CD14-positive monocyte (primary cell): ENCODE data around the gene ANAPC4. TPM values are rescaled to one million over a fixed set of nuclear protein-coding genes. Genes with fewer than 3 reads are reported as not detected.

ENCODE experiments used
- DNase-seq, 3 donors: peaks; one replicate each; pipeline ENCODE4 v3.0.0-alpha.2; 2011 to 2022
- H2AFZ ChIP-seq: 2 replicates; pipeline ENCODE4 v1.6.0; 2012; ENCODE audit warnings: mild to moderate bottlenecking, low read depth, low read length, inconsistent platforms; ENCODE audit not compliant: insufficient read depth, poor library complexity, severe bottlenecking
- H3K27ac ChIP-seq, 2 donors: 1 replicate in 1 of 2; 2 replicates in 1 of 2; pipeline ENCODE4 v1.5.1; 2012 to 2013; ENCODE audit warnings: low read length in 2 of 2, control low read depth in 1 of 2, inconsistent platforms in 1 of 2, low read depth in 1 of 2, mild to moderate bottlenecking in 1 of 2
- H3K27me3 ChIP-seq, 2 donors: one replicate each; pipeline versions ENCODE4 v1.6.0 to v1.6.1; 2011 to 2013; ENCODE audit warnings: low read length in 2 of 2; ENCODE audit not compliant: control insufficient read depth in 2 of 2, insufficient read depth in 2 of 2
- H3K36me3 ChIP-seq, 2 donors: replicated peaks in 1 of 2; 1 replicate in 1 of 2; 2 replicates in 1 of 2; pipeline versions ENCODE4 v1.5.1 to v1.6.1; 2012 to 2013; ENCODE audit warnings: low read length in 2 of 2, control low read depth in 1 of 2, inconsistent platforms in 1 of 2, mild to moderate bottlenecking in 1 of 2; ENCODE audit not compliant: insufficient read depth in 2 of 2, control insufficient read depth in 1 of 2
- H3K4me1 ChIP-seq, 2 donors: 1 replicate in 1 of 2; 2 replicates in 1 of 2; pipeline versions ENCODE4 v1.5.1 to v1.6.1; 2012 to 2013; ENCODE audit warnings: low read length in 2 of 2, control low read depth in 1 of 2, inconsistent platforms in 1 of 2, mild to moderate bottlenecking in 1 of 2, moderate library complexity in 1 of 2; ENCODE audit not compliant: insufficient read depth in 2 of 2, control insufficient read depth in 1 of 2
- H3K4me2 ChIP-seq: replicated peaks from 2 replicates; pipeline ENCODE3; 2012; ENCODE audit warnings: low read length, moderate library complexity, mild to moderate bottlenecking; ENCODE audit not compliant: poor library complexity, severe bottlenecking; ENCODE audit errors: extremely low read depth
- H3K4me3 ChIP-seq, 3 experiments: fragments of 200-600 bp in 1 of 3; sonication (generic) in 1 of 3; replicated peaks in 1 of 3; 1 replicate in 2 of 3; 2 replicates in 1 of 3; pipeline ENCODE4 v1.5.1; 2011 to 2013; ENCODE audit warnings: low read length in 3 of 3, mild to moderate bottlenecking in 3 of 3, control low read depth in 2 of 3, low read depth in 2 of 3, inconsistent platforms in 1 of 3, moderate library complexity in 1 of 3
- H3K79me2 ChIP-seq: 2 replicates; pipeline ENCODE4 v1.6.0; 2012; ENCODE audit warnings: mild to moderate bottlenecking, control low read depth, inconsistent platforms, low read length, moderate library complexity; ENCODE audit not compliant: insufficient read depth
- H3K9ac ChIP-seq: 2 replicates; pipeline ENCODE4 v1.6.0; 2017; ENCODE audit warnings: low read length, mild to moderate bottlenecking; ENCODE audit not compliant: insufficient read depth, poor library complexity, severe bottlenecking
- H3K9me3 ChIP-seq, 2 donors: replicated peaks in 1 of 2; 1 replicate in 1 of 2; 2 replicates in 1 of 2; pipeline versions ENCODE4 v1.5.1 to v1.6.1; 2012 to 2013; ENCODE audit warnings: low read length in 2 of 2, control low read depth in 1 of 2; ENCODE audit not compliant: control insufficient read depth in 1 of 2, insufficient read depth in 1 of 2
- H4K20me1 ChIP-seq: 2 replicates; pipeline ENCODE4 v1.6.0; 2012; ENCODE audit warnings: mild to moderate bottlenecking, low read length, control low read depth, moderate library complexity; ENCODE audit not compliant: insufficient read depth
- H3K27ac Mint-ChIP-seq, 7 donors: one replicate each; pipeline ENCODE4 v1.8.0; 2020; ENCODE audit warnings: mild to moderate bottlenecking in 7 of 7, mixed read lengths in 7 of 7, moderate library complexity in 6 of 7, inconsistent platforms in 2 of 7
- H3K27me3 Mint-ChIP-seq, 3 donors: one replicate each; pipeline ENCODE4 v1.8.0; 2021 to 2022; ENCODE audit warnings: low read depth in 3 of 3, mild to moderate bottlenecking in 3 of 3, mixed read lengths in 3 of 3, moderate library complexity in 3 of 3, inconsistent platforms in 1 of 3
- H3K36me3 Mint-ChIP-seq, 2 donors: one replicate each; pipeline ENCODE4 v1.8.0; 2020; ENCODE audit warnings: mixed read lengths in 2 of 2, inconsistent platforms in 1 of 2, mild to moderate bottlenecking in 1 of 2
- H3K4me1 Mint-ChIP-seq: one replicate; pipeline ENCODE4 v1.8.0; 2020; ENCODE audit warnings: mild to moderate bottlenecking, mixed read lengths
- H3K4me3 Mint-ChIP-seq, 2 donors: one replicate each; pipeline ENCODE4 v1.8.0; 2020; ENCODE audit warnings: mild to moderate bottlenecking in 2 of 2, mixed read lengths in 2 of 2, moderate library complexity in 1 of 2
- H3K9me3 Mint-ChIP-seq, 7 donors: one replicate each; pipeline ENCODE4 v1.8.0; 2020 to 2022; ENCODE audit warnings: mixed read lengths in 7 of 7, mild to moderate bottlenecking in 6 of 7, moderate library complexity in 6 of 7, inconsistent platforms in 2 of 7
- CTCF ChIP-seq: fragments of 200-600 bp; IDR thresholded peaks from one replicate; pipeline ENCODE4 v1.8.0; 2022; ENCODE audit warnings: antibody characterized with exemption, mild to moderate bottlenecking
- WGBS: methylation state at CpG from one replicate; pipeline ENCODE4 v1.1.5; 2013; ENCODE audit warnings: missing lambda C conversion rate; ENCODE audit not compliant: insufficient coverage; 5-methylcytosine and 5-hydroxymethylcytosine counted together
- intact Hi-C, 2 donors: fragments of 100-400 bp; cut with micrococcal nuclease; formaldehyde crosslinking; loops; one replicate each; pipeline versions ENCODE4 v1.15.0 to v1.15.1; 2023
- polyA plus RNA-seq, 3 donors: library from polyadenylated mRNA; depleted of rRNA in 1 of 3; unstranded in 2 of 3; stranded (reverse) in 1 of 3; fragments of 300-500 nt in 2 of 3; fragments of >200 nt in 1 of 3; fragmentation: Illumina TruSeq in 2 of 3; gene quantifications; 1 replicate in 2 of 3; 2 replicates in 1 of 3; pipeline ENCODE4 v1.2.3, GENCODE V29; 2012 to 2021

Gene ANAPC4
- polyA plus RNA-seq, 3 donors = 12.7 to 22.9 (median 15.1) TPM

DNA sequence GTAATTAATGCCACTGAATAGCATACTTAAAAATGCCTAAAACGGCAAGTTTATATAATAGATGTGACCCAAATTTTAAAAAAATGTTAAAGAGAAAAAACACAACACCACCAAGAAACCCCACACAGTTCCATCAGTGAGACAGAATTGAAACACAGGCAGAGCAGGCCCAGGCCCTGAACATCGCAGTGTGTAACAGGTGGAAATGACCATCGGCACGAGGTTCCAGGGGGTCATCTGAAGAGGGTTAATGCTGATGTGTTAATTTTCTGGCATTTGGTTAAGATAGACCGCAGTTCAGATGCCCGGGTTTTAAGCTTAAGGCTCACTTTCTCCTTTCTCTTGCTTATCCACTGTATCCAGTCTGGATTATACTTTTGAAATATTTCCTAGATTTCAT, 66.8 kb downstream of the ANAPC4 start:
- Mint-ChIP-seq H3K4me3 (no peak overlapping the region), H3K27me3 (peaks cover 0 to 9% (median 0%) of the 10 kb centered on the region in 3 donors), H3K4me1 (no peaks in the 10 kb centered on the region), H3K9me3 (no peaks in the 10 kb centered on the region), H3K27ac (no peak overlapping the region), H3K36me3 (no peaks in the 10 kb centered on the region)
- Histone ChIP-seq H2AFZ (no peak overlapping the region), H3K27ac (no peak overlapping the region), H3K27me3 (no peaks in the 10 kb centered on the region), H3K4me2 (no peak overlapping the region), H3K4me1 (no peaks in the 10 kb centered on the region), H3K9me3 (no peaks in the 10 kb centered on the region), H3K4me3 (no peak overlapping the region), H4K20me1 (no peaks in the 10 kb centered on the region), H3K79me2 (no peaks in the 10 kb centered on the region), H3K9ac (no peak overlapping the region), H3K36me3 (no peaks in the 10 kb centered on the region)
- intact Hi-C loops = loop anchor here in 1 of 2 donors (5.0 kb wide), 1 partner anchor 323 kb away; no protein-coding TSS in a partner anchor
- DNase-seq = no peak
- WGBS = 100% methylated on average over 3 of the region's 6 CpGs
- no peak for TF ChIP-seq CTCF

- Histone ChIP-seq H3K36me3 (no peaks in the 10 kb centered on the region), H3K4me1 (no peaks in the 10 kb centered on the region), H3K79me2 (no peaks in the 10 kb centered on the region), H3K9ac (no peak overlapping the region), H3K4me2 (no peak overlapping the region), H3K27me3 (no peaks in the 10 kb centered on the region), H3K4me3 (no peak overlapping the region), H4K20me1 (no peaks in the 10 kb centered on the region), H3K9me3 (no peaks in the 10 kb centered on the region), H3K27ac (no peak overlapping the region), H2AFZ (no peak overlapping the region)
- H3K4me1 Mint-ChIP-seq = no peaks in the 10 kb centered on the region
- H3K9me3 Mint-ChIP-seq = no peaks in the 10 kb centered on the region
- no peak for TF ChIP-seq CTCF
- H3K36me3 Mint-ChIP-seq = no peaks in the 10 kb centered on the region
- peaks cover 0 to 9% (median 2%) of the 10 kb centered on the region in 3 donors for H3K27me3 Mint-ChIP-seq
- intact Hi-C loops = no loop called here
- H3K4me3 Mint-ChIP-seq = no peak overlapping the region
- WGBS = 73% methylated on average over 3 of the region's 4 CpGs
- no peak for DNase-seq
- H3K27ac Mint-ChIP-seq = no peak overlapping the region
Measured at GRCh38 chr4:25446611-25447010, 69.5 kb downstream of the ANAPC4 start.
